HepG2 (cell line): Measurements from ENCODE around the gene SYNGR2. TPM values are rescaled to one million over a fixed set of nuclear protein-coding genes. Genes with fewer than 3 reads are reported as not detected.

Experiments
- CCDC6 ChIP-seq: sonication (generic); formaldehyde crosslinking; IDR thresholded peaks from 2 replicates; pipeline ENCODE4 v1.8.1; 2022; ENCODE audit warnings: mild to moderate bottlenecking, missing genetic modification reagents, moderate library complexity
- CENPBD1 ChIP-seq: sonication (generic); formaldehyde crosslinking; IDR thresholded peaks from 2 replicates; pipeline ENCODE4 v1.8.0; 2022; ENCODE audit warnings: missing genetic modification reagents, low read depth, mild to moderate bottlenecking, borderline replicate concordance
- EP300 ChIP-seq, 3 experiments: sonication (generic) in 1 of 3; formaldehyde crosslinking in 1 of 3; IDR thresholded peaks; 2 replicates each; pipeline versions ENCODE4 v1.5.1 to v1.6.1; 2011 to 2020; ENCODE audit warnings: low read depth in 2 of 3, low read length in 2 of 3, borderline replicate concordance in 1 of 3, improper control_type of control experiment in 1 of 3, mild to moderate bottlenecking in 1 of 3, missing genetic modification reagents in 1 of 3, moderate library complexity in 1 of 3
- FOXP4 ChIP-seq: sonication (generic); formaldehyde crosslinking; IDR thresholded peaks from 2 replicates; pipeline ENCODE4 v1.4.0; 2020; ENCODE audit warnings: missing genetic modification reagents
- HNF4G ChIP-seq, 2 experiments: sonication (generic) in 1 of 2; formaldehyde crosslinking in 1 of 2; IDR thresholded peaks; 2 replicates each; pipeline versions ENCODE4 v1.4.0 to v1.6.1; 2011 to 2020; ENCODE audit warnings: borderline replicate concordance in 2 of 2, low read depth in 2 of 2, mild to moderate bottlenecking in 2 of 2, low read length in 1 of 2, missing genetic modification reagents in 1 of 2, moderate library complexity in 1 of 2
- MEIS1 ChIP-seq: sonication (generic); formaldehyde crosslinking; IDR thresholded peaks from 2 replicates; pipeline ENCODE4 v1.9.0; 2021; ENCODE audit warnings: mild to moderate bottlenecking, missing genetic modification reagents, moderate library complexity, borderline replicate concordance
- MTERF4 ChIP-seq: sonication (generic); formaldehyde crosslinking; IDR thresholded peaks from 2 replicates; pipeline ENCODE4 v1.8.0; 2023; ENCODE audit warnings: mild to moderate bottlenecking, missing genetic modification reagents
- PCBP2 ChIP-seq: fragments of 200-400 bp; formaldehyde crosslinking; optimal IDR thresholded peaks from 2 replicates; pipeline ENCODE3; 2018; ENCODE audit warnings: low read length, low read depth; ENCODE audit not compliant: poor library complexity, severe bottlenecking
- ZNF331 ChIP-seq: sonication (generic); formaldehyde crosslinking; IDR thresholded peaks from 2 replicates; pipeline ENCODE4 v1.4.0; 2020; ENCODE audit warnings: missing genetic modification reagents
- ZNF407 ChIP-seq: sonication (generic); formaldehyde crosslinking; IDR thresholded peaks from one replicate; pipeline ENCODE4 v1.5.1; 2020; ENCODE audit warnings: mild to moderate bottlenecking, missing genetic modification reagents; ENCODE audit errors: not compliant biosample characterization
- ZNF563 ChIP-seq: sonication (generic); formaldehyde crosslinking; IDR thresholded peaks from 2 replicates; pipeline ENCODE4 v1.8.0; 2022; ENCODE audit warnings: mild to moderate bottlenecking, moderate library complexity, missing genetic modification reagents
- ZNF597 ChIP-seq: sonication (generic); formaldehyde crosslinking; IDR thresholded peaks from 2 replicates; pipeline ENCODE4 v1.5.0; 2020; ENCODE audit warnings: missing genetic modification reagents
- polyA plus RNA-seq, 8 experiments: library from polyadenylated mRNA; depleted of rRNA in 3 of 8; stranded (reverse) in 7 of 8; unstranded in 1 of 8; fragments of >200 nt; fragmentation: Illumina TruSeq in 4 of 8; extraction: Trizol in 4 of 8; gene quantifications; 2 replicates each; pipeline versions ENCODE4 v1.2.1 to v1.2.3, GENCODE V29; 2011 to 2016; ENCODE audit warnings: low read depth in 4 of 8, missing spikeins in 1 of 8, mixed read lengths in 1 of 8; ENCODE audit not compliant: insufficient read depth in 1 of 8
- total RNA-seq, 5 experiments: library from RNA; depleted of rRNA; stranded (reverse); fragments of >200 nt; fragmentation: Illumina TruSeq; extraction: Trizol; gene quantifications; 2 replicates each; pipeline ENCODE4 v1.2.3, GENCODE V29; 2016; ENCODE audit warnings: low read depth in 1 of 5

The SYNGR2 gene
- total and polyA plus RNA-seq, 2 of the 13 experiments (the other 11 are each of a cell fraction or from before 2014, with no cell fraction given): 46.7 to 170 TPM

GRCh38 chr17:78186692-78187595 is 18.6 kb downstream of the SYNGR2 start, which contains the start of the genes AFMID and TK1 (continued):
- TF ChIP-seq ZNF407 (CRISPR knock-in tag) (no peak), EP300 (IDR thresholded peaks at IDR 0.05; ENCODE audit: low read depth in 2 of 2, low read length in 2 of 2) (peak; percentile 29 to 31; a peak in 1 of 4 replicates), EP300 (CRISPR knock-in tag; IDR thresholded peaks at IDR 0.05; ENCODE audit: borderline replicate concordance) (0 out of 2 replicates have a peak, but pooled peaks have one; percentile 20), ZNF597 (CRISPR knock-in tag) (no peak), CENPBD1 (CRISPR knock-in tag) (peak; percentile 95; the same call in 1 of the 2 replicates), ZNF563 (CRISPR knock-in tag) (peak; percentile 0; the same call in 1 of the 2 replicates), MTERF4 (CRISPR knock-in tag) (no peak), ZNF331 (CRISPR knock-in tag) (peak; percentile 90), CCDC6 (CRISPR knock-in tag) (peak; percentile 100), HNF4G (IDR thresholded peaks at IDR 0.05; ENCODE audit: borderline replicate concordance, low read depth, low read length) (peak; percentile 50; the same call in 1 of the 2 replicates), HNF4G (CRISPR knock-in tag; IDR thresholded peaks at IDR 0.05; ENCODE audit: borderline replicate concordance, low read depth) (no peak; the same call in 1 of the 2 replicates), PCBP2 (peak; percentile 94), MEIS1 (CRISPR knock-in tag) (peak; percentile 77; the same call in 1 of the 2 replicates), FOXP4 (CRISPR knock-in tag) (peak; percentile 61; the same call in 1 of the 2 replicates)
